CD4-positive, alpha-beta T cell treated with Interleukin-17A for 4 hours (primary cell): ENCODE measurements around the gene CDKN1C.

ENCODE experiments used
- DNase-seq: peaks from one replicate; pipeline ENCODE4 v3.0.0-alpha.2; 2020; ENCODE audit warnings: mixed read lengths

CDKN1C gene

GRCh38 chr11:2887515-2888195 is 2.1 kb upstream of the CDKN1C start:
- DNase-seq, result no peak

DNA sequence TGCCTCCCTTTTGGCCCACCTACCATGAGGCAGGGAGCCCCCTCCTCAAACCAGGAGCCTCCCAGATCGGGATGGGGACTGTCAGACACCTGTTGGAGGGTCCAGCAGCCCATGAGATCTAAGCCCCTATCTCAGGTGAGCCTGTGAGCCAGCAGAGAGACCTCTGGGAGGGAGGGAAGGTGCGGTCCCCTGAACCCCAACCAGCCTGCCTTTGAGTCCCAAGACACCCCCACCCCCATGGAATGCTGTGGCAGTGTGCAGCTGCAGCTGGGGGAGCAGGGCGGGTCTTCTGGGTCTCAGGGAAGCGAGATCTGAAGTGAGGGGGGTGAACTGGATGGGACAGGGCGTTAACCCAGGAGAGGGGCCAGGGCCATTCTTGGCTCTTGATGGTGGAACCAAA is 1.4 kb upstream of the CDKN1C start:
- no peak for DNase-seq

GRCh38 chr11:2886191-2886894 is 768 bp upstream of the CDKN1C start:
- peak; percentile 29 for DNase-seq

DNA sequence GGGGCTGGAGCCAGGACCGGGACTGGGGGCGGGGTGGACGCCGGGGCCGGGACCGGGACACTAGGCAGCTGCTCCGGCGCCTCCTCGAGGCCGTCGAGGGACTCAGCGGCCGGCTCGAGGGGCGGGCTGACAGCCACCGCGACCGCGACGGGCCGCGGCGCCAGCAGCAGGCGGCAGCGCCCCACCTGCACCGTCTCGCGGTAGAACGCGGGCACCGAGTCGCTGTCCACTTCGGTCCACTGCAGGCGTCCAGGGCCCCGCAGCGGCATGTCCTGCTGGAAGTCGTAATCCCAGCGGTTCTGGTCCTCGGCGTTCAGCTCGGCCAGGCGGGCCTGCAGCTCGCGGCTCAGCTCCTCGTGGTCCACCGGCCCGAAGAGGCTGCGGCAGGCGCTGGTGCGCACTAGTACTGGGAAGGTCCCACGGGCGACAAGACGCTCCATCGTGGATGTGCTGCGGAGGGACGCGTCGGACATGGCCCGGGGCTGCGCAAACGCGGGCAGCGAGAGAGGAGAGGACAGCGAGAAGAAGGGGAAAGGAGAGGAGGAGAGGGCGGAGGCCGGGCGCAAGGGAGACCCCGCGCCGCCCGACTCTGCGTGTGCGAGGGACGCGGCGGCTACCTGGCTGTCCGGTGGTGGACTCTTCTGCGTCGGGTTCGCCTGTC is 428 bp downstream of the CDKN1C start:
- DNase-seq, result peak; percentile 41

DNA sequence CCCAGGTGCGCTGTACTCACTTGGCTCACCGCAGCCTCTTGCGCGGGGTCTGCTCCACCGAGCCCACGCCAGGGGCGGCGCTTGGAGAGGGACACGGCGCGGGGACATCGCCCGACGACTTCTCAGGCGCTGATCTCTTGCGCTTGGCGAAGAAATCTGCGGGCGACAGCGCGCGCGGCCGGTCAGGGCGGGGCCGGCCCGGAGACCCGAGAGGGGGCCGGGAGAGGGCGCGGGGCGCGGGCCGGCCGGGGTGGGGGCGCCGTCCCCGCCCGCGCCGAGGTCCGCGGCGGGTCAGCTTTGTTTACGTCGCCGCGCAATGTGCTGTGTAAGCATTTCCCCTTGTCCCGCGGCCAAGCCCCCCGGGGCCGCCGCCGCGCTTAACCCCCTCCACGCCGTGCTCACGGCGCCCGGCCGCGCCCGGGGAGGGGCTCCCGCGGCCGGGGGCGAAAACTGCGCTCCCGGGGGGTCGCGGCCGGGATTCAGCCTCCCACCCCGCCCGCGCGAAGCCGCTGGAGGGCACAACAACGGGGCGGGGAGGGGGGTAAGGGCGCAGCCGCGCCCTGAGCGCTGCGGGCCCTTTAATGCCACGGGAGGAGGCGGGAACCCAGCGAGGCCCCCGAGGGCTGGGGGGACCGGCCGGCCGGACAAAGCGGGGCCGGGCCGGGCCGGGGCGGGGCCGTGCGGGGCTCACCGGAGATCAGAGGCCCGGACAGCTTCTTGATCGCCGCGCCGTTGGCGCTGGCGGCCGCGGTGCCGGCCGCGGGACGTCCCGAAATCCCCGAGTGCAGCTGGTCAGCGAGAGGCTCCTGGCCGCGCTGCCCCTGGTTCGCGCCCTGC is 1.4 kb downstream of the CDKN1C start:
- peak; percentile 21 for DNase-seq

DNA sequence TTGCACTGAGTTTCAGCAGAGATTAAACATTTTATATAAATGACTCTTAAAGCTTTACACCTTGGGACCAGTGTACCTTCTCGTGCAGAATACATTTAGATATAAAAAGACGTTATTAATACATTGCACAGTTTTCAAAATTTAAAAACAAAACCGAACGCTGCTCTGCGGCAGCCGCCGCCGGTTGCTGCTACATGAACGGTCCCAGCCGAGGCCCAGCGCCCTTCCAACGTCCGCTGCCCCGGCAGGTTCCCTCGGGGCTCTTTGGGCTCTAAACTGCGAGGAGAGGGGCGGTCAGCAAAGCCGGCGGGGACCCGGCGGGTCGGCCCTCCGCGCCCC is 2.0 kb downstream of the CDKN1C start:
- DNase-seq, result no peak

GRCh38 chr11:2882396-2883110 is 3.0 kb downstream of the CDKN1C start:
- DNase-seq, result no peak

- no peak for DNase-seq
Observed at GRCh38 chr11:2881981-2882375, 3.6 kb downstream of the CDKN1C start.

DNA sequence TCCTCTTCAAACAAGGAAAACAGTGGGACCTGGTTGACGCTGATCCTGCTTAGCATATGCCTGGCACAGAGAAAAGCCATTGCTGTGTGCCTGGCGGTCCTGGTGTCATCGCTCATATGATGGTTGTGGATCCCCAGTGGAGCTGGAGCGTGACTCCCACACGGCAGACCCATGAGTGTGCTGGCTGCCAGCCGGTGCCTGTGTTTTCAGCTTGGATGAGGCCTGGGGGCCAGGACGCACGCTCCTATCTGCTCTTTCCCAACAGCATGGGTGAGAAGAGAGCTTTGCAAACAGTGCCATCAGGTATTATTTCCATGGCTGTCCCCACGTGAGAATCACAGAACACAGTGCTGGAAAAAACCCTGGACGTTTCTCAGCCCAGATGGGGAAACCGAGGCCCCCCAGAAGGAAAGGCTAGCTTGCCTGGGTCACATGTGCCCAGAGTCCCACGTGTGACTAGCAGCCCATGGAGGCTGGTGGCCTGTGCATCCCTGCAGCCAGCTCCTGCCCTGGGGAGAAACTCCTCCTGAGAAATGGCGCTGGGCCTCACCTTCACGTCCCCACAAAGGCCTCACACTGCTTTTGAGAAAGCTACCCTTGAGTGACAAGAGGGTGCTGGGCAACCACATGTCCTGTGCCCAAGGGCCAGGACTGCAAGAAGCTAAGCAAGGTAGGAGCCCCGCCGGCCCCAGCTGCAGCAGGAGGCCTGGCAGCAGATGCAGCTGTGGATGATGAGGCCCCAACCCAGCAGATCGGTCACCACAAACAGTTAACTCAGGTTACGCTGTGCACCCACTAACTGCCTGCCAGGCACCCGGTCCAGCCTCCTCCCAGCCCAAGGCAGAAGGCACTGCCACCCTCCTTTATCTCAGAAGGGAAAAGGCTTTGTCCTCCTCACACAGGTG is 4.2 kb downstream of the CDKN1C start:
- DNase-seq, result no peak

DNA sequence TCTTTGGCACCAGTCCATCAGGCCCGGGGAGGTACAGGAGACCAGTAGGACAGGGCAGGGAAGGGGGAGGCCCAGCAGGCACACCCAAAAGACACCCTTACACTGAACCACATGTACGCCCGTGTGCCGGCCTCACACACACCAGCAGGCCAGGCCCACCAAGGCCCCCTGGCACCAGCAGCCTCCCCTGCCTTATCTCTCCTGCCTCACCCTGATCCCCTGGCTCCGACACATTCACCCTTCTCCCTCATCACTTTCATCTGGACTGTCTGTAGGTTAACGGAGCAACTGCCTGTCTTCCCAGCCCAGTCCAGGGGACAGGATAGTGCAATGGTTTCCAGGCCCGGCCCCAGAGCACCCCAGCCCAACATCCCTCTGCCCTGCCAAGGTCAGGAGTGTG is 4.9 kb downstream of the CDKN1C start:
- DNase-seq, result no peak

DNA sequence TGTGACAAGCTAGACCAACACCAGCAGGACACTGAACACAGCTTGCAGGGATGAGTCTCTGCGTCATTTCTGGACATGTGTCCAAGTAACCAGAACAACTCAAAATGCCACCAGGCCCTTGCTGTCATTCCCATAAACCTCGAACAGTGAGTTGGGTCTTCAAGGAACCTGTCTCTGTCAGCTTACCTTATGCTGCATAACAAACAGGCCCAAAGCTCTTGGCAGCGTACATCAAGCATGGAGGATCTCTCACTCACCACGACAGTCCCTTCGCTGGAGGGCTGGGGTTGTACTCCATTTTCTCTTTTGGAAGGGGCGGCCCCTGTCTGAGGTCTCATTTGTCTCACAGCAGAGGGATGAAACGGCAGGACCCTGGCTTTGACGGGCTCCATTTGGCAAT is 6.8 kb downstream of the CDKN1C start:
- DNase-seq, result no peak

DNA sequence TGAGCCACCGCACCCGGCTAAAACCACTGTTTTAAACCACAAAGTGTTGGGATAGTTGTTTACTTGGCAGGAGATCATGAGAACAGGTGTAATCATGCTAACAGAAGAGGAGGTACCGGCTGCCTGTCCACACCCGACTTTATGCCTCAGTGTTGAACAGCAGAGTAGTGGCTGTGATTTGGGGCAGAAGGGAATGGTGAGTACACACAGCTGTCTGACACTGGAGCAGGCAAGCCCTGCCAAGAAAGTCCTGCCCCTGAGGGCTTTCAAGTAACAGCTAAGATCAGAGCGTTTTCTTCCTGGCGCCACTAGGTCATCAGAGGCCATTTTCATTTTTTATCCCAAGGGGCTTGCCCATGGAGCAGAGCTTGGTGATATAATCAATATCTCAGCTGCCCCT is 8.1 kb downstream of the CDKN1C start:
- DNase-seq, result no peak

DNA sequence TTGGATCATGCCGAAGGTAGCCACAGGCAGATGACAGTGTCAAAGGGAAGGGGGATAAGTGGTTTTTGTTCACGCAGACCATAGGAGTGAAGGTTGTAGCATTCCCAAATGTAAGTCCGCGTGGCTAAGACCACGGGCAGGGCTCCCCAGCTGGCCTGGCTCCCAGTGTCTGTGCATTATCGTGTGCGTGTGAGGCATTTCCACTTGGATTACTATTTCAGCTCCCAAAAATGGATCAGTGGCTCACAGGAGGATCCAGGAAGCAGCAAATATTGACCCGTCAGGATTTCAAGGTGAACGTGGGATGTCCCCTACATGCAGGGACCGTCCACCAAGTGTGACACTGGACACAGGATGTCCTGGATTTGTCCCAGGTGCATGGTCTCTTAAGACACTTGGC is 10.6 kb downstream of the CDKN1C start:
- no peak for DNase-seq

DNA sequence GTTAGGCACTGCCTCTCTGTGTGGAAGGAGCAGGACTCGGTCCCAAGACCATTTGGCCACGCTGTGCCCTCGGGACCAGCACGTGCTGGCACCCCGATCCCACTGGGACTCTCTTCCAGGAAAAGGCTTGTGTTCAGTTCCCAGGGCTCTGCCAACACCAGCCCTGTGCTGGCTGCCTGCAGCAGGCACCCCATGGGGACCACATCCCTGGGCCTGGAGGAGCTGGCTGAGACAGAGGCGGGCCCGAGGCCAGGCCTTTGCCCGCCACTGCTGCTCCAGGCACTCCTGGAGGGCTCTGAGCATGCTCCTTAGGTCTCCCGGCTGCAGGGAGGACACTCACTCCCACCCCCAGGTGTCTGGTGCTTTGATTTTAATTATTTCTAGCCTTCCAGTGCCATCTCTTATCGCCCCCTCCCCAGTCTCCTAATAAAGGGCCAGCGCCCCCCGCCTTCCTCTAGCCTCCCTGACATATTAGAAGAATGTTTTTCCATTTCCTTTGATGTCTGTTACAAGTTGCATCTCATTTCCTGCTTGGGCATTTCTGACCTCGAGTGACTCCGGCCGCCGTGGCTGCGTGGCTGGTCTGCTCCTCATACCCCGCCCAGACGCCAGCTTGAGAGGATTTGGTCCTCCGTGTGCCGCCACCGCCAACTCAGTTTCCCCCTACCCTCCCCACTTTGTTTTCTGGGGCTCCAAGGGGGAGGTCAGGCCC is 14.4 kb downstream of the CDKN1C start:
- no peak for DNase-seq

DNA sequence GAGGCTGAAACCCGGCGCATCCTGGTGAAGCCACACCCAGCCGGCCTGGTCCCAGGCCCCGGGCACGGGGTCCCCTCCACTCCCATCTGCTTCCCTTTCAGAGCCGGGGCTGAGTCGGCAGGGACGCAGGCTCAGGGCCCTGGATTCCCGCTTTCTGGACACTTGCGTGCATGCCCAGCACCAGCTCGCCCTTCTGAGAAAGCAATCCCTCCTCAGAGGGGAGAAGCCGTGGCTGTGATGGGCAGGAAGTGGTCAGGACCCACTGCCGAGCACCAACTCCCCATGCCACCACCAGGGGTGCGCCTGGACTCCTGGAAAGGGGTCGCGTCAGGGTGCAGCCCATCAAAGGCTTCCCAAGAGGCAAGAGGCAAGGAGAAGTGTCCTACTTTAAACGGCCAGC is 15.1 kb downstream of the CDKN1C start:
- no peak for DNase-seq

- no peak for DNase-seq
Observed at GRCh38 chr11:2869561-2870427, 15.8 kb downstream of the CDKN1C start.

- no peak for DNase-seq
Observed at GRCh38 chr11:2869134-2869526, 16.4 kb downstream of the CDKN1C start.

DNA sequence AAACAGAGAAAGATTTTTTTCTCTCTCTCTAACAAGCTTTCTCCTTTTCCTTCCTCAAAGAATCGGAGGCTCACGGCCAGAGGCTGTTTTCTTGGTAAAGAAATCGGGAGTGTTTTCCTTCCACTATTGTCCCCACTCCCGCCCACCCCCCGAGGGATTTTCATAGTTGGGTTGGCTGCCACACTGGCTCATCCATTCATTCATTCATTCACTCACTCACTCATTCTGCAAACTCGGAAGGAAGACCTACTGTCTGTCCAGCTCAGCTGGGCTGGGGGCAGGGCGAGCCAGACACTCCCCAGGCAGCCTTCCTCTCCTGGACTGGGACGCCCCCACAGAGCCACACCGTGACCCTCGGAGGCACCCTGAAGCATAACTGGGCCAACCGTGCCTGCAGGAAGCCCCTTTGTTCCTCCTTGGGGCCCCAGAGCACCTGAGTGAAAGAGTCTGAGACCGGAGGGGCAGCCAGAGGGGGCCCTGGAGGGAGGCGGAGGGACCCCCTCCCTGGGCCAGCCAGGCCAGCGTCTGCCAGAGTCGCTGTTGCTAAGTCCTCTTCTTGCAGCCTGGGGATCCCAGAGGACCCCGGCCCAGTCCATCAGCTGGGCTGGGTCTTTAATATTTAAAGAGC is 17.0 kb downstream of the CDKN1C start:
- DNase-seq, result no peak

GRCh38 chr11:2867722-2868505 is 17.7 kb downstream of the CDKN1C start:
- no peak for DNase-seq
